ENCODE results near the gene MYOZ3.

The MYOZ3 gene

DNA sequence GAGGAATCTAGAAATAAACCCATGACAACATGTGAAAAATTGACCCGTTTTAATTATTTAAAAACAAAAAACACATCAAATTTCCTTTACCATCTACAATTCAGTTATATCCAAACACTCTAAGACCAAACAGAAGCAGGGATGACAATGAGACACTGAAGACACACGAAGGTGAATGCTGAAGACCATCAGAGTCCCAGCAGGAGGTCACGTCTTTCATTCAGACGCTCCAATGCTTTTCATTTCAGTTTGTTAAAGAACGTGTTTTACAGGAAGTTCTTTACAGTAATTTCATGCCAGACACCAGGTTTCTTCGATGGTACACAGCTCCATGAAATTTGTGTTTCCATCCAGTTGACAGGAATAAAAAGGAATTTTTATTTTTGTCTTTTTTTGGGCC lies 29.7 kb downstream of the MYOZ3 start:
- no peak overlapping the region for H3K4me3 ChIP-seq (ENCODE audit: low read depth, low read length)

DNA sequence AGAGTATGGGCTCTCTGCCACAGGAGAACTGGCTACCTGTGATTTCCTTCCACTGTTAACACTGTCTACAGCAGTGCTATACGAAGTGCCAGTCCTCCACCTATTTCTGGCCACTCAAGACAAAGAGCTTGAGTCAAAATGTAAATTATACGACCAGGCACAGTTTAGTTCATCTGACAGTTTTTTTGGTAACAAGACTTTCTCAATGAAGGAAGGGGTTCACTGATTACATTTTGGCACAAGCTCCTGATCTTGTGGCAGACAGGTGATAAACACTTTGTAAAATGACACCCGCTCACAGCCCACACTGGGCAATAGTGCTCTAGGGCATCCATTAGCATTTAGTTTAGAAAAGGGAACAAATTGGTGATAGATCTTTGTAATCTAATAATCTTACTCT lies 31.2 kb downstream of the MYOZ3 start:
- H3K4me3 ChIP-seq (ENCODE audit: low read depth, low read length): no peak overlapping the region

DNA sequence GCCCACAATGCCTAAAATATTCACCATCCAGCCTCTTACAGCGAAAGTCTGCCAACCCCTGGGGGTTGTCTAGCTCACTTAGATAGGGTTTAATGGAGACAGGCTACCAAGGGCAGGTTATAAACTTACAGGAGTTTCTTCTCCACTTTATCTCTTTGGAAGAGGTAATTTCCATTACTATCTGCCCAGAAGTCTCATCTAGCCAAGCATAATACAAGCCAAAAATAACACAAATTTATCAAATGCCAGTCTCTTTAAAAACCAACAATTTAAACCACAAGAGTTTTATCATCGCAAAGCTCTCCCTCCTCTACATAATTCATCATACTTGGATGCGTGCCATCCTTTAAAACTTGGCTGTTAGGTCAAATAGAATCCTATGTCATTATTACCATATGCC lies 33.6 kb downstream of the MYOZ3 start:
- H3K4me3 ChIP-seq (ENCODE audit: low read depth, low read length): no peak overlapping the region

DNA sequence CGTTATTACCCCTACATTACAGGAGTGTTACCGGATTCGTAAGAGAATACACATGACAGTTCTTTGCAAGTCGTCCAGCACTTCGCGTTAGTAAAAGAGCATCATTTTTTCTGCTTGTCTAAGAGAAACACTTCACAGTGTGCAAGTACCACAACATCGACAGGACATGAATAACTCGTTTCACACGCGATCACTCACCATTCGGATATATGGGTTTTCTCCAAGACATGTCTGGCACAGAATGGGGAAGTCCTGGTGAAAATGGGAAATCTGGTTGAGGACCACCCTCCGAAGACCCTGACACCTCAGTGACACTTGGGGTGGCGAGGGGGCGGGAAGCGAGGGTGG lies 39.2 kb downstream of the MYOZ3 start:
- H3K4me3 ChIP-seq (ENCODE audit: low read depth, low read length): peak overlapping the region; percentile 93

DNA sequence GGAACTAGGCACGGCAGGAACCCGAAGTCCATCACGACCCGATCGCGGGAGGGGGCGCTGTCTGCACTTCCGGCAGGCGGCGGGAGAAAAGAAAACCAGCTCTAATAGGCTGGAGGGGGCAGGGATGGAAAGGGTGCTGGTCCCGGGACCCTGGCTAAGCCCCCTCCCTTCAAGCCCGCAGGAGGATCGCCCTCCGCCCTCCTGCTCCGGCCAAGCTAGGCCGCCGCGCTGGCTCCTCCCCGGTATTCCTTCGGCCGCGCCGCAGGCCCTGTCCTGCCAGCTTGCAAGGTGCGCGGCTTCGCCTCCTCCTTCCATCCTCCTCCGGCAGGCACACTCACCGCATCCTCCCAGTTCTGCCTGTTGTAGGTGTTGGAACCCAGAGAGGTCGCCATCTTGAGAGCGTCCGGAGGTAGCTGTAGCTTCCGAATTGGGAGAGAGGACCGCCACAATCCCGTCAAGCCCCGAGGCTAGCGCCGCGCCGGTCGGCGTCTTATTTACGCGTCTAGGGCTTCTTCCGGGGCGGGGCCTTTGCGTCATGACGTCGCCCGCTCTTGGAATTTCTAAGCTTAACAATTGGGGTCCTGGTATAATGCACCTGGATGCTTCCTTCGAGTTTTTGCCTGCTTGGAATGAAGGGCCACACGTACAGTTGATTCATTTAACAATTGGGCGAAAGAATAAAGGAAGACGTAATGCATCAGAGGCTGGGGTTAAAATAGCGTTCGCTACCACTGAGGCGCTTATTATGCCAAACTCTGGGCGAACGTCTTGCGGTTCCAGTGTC lies 39.7 kb downstream of the MYOZ3 start, which contains the start of gene RBM22:
TSS of gene RBM22 (minus strand) at position 469 of the 784 bp plus-strand sequence. CDS start at position 392, 77 bp downstream.
- H3K4me3 ChIP-seq (ENCODE audit: low read depth, low read length): peak within 1 kb of the TSS; percentile 93

DNA sequence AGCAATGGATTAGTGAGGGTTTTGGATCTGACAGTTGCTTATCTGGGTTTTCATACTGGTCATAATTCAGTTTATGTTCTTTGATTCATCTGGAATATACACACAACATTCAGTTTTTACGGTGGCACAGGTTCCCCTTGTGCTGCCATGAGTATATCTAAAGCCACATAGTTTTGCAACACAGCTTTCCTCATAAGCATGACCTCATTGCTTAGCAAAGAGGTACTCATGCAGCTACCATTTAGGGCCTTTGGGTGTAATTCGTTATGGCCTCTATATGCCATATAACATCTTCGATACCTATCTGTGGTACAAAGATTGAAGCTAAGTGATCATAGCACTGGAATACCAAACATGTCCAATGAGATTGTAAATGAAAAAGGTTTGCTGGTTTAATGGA lies 42.7 kb downstream of the MYOZ3 start:
- no peak overlapping the region for H3K4me3 ChIP-seq (ENCODE audit: low read depth, low read length)

DNA sequence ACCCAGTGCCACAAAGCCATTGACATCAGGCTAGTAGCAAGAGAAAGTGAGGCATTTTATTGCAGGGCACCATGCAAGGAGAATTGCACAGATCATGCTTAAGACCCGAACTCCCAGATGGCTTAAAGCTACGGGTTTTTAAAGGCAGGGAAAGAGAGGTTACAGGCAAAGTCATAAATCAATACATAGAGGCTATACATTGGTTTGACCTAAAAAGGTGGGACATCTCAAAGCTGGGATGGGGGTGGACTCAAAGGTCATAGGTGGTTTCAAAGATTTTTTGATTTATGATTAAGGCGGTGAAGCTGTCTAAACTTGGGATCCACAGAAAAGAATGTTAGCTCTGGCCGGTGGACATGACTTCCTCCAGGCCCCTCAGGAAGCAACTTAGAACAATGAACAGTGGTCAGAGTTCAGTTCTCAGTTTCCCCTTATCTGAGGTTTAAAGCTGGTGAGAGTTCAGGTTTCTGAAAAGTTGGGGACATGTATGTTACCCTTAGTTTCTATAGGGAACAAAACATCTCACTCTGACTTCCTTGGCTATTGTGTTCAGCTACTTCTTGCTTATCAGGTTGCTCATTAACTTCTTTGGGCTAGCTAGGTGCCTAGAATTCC lies 45.8 kb downstream of the MYOZ3 start:
- no peak overlapping the region for H3K4me3 ChIP-seq (ENCODE audit: low read depth, low read length)

DNA sequence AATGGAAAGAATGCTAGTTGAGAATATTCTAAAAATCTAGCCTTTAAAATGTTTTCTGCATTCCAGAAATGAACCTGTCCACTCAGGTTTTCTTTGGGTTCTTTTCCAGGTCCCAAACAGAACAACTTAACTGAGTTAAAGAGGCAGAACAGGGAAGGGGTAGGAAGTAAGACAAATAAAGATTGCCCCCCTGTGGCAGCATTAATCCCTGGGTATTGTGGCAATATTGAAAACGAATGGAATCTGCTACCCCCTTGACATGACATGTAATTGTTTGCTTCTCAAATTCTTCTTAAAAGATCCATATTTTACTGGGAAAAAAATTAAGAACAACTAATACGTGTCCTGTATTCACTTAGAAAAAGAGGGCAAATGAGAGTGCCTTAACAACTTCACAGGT lies 49.1 kb downstream of the MYOZ3 start:
- no peak overlapping the region for H3K4me3 ChIP-seq (ENCODE audit: low read depth, low read length)

DNA sequence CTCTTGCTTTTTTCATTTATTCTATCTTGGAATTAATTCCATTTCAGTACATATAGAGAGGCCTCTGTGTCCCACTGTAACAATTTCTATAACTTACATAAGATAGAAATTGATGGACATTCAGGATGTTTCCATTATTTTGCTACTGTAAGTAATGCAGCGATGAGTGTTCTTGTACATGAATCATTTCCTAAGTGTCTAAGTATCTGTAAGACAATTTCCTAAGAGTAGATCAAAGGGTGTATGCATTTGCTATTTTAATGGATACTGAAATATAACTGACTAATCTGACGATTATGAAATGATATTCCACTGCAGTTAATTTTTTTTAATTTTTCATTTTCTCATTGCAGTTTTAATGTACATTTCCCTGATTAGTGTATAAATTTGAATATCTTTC lies 62.8 kb downstream of the MYOZ3 start:
- no peak overlapping the region for H3K4me3 ChIP-seq (ENCODE audit: low read depth, low read length)
